Measurements from ENCODE around the gene PLCD3. TPM values are rescaled to one million over a fixed set of nuclear protein-coding genes. Genes with fewer than 3 reads are reported as not detected.

Gene PLCD3
- total and polyA plus RNA-seq, 2 of the 13 experiments (the other 11 are each of a cell fraction or from before 2014, with no cell fraction given): 11.3 to 39.1 TPM

DNA sequence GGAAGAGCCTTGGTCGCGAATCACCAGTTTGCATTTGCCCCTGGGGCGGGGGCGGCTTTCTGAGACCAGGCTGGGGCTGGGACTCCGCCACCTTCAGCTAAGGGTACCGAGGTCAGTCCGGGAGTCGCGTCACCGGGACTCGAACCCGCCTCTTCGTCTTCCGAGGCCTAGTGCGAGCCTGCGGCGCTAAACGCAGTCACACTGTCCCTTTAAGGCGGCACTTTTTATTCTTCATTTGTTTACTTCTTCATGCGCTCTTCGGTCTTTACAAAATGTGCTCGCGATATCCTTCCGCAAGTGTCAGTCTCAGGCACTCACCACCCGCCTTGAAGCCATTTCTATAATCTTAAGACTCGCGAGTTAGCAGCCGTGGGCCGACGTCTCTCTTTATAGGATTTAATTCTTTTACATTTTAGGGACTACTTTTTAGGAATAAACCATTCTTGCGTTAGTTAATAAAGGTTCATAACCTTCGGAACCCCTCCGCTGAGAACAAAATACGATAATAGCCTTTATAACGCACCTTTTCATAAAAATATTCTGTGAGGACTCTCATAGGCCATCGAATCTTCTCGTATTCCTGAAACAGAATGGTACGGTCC lies 15.4 kb upstream of the PLCD3 start (continued):
- TF ChIP-seq, protein P1, sequence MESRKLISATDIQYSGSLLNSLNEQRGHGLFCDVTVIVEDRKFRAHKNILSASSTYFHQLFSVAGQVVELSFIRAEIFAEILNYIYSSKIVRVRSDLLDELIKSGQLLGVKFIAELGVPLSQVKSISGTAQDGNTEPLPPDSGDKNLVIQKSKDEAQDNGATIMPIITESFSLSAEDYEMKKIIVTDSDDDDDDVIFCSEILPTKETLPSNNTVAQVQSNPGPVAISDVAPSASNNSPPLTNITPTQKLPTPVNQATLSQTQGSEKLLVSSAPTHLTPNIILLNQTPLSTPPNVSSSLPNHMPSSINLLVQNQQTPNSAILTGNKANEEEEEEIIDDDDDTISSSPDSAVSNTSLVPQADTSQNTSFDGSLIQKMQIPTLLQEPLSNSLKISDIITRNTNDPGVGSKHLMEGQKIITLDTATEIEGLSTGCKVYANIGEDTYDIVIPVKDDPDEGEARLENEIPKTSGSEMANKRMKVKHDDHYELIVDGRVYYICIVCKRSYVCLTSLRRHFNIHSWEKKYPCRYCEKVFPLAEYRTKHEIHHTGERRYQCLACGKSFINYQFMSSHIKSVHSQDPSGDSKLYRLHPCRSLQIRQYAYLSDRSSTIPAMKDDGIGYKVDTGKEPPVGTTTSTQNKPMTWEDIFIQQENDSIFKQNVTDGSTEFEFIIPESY (CRISPR knock-in tag; IDR thresholded peaks at IDR 0.05): peak; percentile 44; the same call in 1 of the 2 replicates
- no peak for TF ChIP-seq ZNF7 (CRISPR knock-in tag; IDR thresholded peaks at IDR 0.05)
- TF ChIP-seq RXRB (CRISPR knock-in tag; IDR thresholded peaks at IDR 0.05; ENCODE audit: borderline replicate concordance): peak; percentile 54; the same call in 1 of the 2 replicates
- TF ChIP-seq CENPX (CRISPR knock-in tag; IDR thresholded peaks at IDR 0.05): no peak
- no peak for TF ChIP-seq ZNF432 (CRISPR knock-in tag; IDR thresholded peaks at IDR 0.05; ENCODE audit: borderline replicate concordance)
- no peak for TF ChIP-seq MAFG (CRISPR knock-in tag; IDR thresholded peaks at IDR 0.05)
- peak; percentile 81; the same call in 1 of the 2 replicates for TF ChIP-seq ZNF296 (CRISPR knock-in tag; conservative IDR thresholded peaks at IDR 0.05)
- peak; percentile 98 for TF ChIP-seq FOXK2 (IDR thresholded peaks at IDR 0.05)
- TF ChIP-seq FOXA1 (IDR thresholded peaks at IDR 0.05): 0 out of 2 replicates have a peak, but pooled peaks have one; percentile 60
- peak; percentile 96 for TF ChIP-seq FOXA1 (CRISPR knock-in tag; IDR thresholded peaks at IDR 0.05)
- peak; percentile 42; the same call in 1 of the 2 replicates for TF ChIP-seq ZNF75D (CRISPR knock-in tag; IDR thresholded peaks at IDR 0.05; ENCODE audit: borderline replicate concordance)
- no peak for TF ChIP-seq GLI4 (CRISPR knock-in tag; IDR thresholded peaks at IDR 0.05; ENCODE audit: borderline replicate concordance)
- peak; percentile 56; the same call in 1 of the 2 replicates for TF ChIP-seq TGIF2 (CRISPR knock-in tag; IDR thresholded peaks at IDR 0.05)
- no peak; the same call in 1 of the 2 replicates for TF ChIP-seq ONECUT2 (CRISPR knock-in tag; IDR thresholded peaks at IDR 0.05)
- TF ChIP-seq, protein P2, sequence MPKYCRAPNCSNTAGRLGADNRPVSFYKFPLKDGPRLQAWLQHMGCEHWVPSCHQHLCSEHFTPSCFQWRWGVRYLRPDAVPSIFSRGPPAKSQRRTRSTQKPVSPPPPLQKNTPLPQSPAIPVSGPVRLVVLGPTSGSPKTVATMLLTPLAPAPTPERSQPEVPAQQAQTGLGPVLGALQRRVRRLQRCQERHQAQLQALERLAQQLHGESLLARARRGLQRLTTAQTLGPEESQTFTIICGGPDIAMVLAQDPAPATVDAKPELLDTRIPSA (CRISPR knock-in tag; IDR thresholded peaks at IDR 0.05; ENCODE audit: borderline replicate concordance): no peak
- peak; percentile 52; the same call in 1 of the 2 replicates for TF ChIP-seq KDM4B (CRISPR knock-in tag; IDR thresholded peaks at IDR 0.05)
- TF ChIP-seq ZNF782 (CRISPR knock-in tag; IDR thresholded peaks at IDR 0.05; ENCODE audit: borderline replicate concordance): peak; percentile 1; the same call in 1 of the 2 replicates
- TF ChIP-seq ZBTB20 (CRISPR knock-in tag; IDR thresholded peaks at IDR 0.05; ENCODE audit: borderline replicate concordance, low read depth): no peak; the same call in 1 of the 2 replicates
- TF ChIP-seq ZNF577 (CRISPR knock-in tag; IDR thresholded peaks at IDR 0.05; ENCODE audit: borderline replicate concordance, low read depth): no peak
- TF ChIP-seq ZSCAN25 (CRISPR knock-in tag; IDR thresholded peaks at IDR 0.05): no peak
- TF ChIP-seq, protein P3, sequence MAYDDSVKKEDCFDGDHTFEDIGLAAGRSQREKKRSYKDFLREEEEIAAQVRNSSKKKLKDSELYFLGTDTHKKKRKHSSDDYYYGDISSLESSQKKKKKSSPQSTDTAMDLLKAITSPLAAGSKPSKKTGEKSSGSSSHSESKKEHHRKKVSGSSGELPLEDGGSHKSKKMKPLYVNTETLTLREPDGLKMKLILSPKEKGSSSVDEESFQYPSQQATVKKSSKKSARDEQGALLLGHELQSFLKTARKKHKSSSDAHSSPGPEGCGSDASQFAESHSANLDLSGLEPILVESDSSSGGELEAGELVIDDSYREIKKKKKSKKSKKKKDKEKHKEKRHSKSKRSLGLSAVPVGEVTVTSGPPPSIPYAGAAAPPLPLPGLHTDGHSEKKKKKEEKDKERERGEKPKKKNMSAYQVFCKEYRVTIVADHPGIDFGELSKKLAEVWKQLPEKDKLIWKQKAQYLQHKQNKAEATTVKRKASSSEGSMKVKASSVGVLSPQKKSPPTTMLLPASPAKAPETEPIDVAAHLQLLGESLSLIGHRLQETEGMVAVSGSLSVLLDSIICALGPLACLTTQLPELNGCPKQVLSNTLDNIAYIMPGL (CRISPR knock-in tag; IDR thresholded peaks at IDR 0.05; ENCODE audit: borderline replicate concordance in 1 of 2, low read depth in 1 of 2): peak; percentile 65 to 75; a peak in 3 of 4 replicates
- TF ChIP-seq, protein P4, sequence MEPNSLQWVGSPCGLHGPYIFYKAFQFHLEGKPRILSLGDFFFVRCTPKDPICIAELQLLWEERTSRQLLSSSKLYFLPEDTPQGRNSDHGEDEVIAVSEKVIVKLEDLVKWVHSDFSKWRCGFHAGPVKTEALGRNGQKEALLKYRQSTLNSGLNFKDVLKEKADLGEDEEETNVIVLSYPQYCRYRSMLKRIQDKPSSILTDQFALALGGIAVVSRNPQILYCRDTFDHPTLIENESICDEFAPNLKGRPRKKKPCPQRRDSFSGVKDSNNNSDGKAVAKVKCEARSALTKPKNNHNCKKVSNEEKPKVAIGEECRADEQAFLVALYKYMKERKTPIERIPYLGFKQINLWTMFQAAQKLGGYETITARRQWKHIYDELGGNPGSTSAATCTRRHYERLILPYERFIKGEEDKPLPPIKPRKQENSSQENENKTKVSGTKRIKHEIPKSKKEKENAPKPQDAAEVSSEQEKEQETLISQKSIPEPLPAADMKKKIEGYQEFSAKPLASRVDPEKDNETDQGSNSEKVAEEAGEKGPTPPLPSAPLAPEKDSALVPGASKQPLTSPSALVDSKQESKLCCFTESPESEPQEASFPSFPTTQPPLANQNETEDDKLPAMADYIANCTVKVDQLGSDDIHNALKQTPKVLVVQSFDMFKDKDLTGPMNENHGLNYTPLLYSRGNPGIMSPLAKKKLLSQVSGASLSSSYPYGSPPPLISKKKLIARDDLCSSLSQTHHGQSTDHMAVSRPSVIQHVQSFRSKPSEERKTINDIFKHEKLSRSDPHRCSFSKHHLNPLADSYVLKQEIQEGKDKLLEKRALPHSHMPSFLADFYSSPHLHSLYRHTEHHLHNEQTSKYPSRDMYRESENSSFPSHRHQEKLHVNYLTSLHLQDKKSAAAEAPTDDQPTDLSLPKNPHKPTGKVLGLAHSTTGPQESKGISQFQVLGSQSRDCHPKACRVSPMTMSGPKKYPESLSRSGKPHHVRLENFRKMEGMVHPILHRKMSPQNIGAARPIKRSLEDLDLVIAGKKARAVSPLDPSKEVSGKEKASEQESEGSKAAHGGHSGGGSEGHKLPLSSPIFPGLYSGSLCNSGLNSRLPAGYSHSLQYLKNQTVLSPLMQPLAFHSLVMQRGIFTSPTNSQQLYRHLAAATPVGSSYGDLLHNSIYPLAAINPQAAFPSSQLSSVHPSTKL (CRISPR knock-in tag; IDR thresholded peaks at IDR 0.05): peak; percentile 29; the same call in 1 of the 2 replicates
